ENCODE results near the gene EDDM3A.

GRCh38 chr14:20698934-20699333, 46.8 kb upstream of the EDDM3A start:
- TF ChIP-seq POLR2A (IDR thresholded peaks at IDR 0.05) = no peak
- no peak for TF ChIP-seq CTCF (IDR thresholded peaks at IDR 0.05)
